ENCODE measurements around the gene TUBB8B. TPM values are rescaled to one million over a fixed set of nuclear protein-coding genes. Genes with fewer than 3 reads are reported as not detected.
"Not testable (repeated sequence)": the region's sequence is repeated elsewhere in the genome, so short reads cannot be mapped to it uniquely, and the experiment has no call there.

Gene TUBB8B
- total and polyA plus RNA-seq, 2 donors = 0.28 TPM; not detected in 1

DNA sequence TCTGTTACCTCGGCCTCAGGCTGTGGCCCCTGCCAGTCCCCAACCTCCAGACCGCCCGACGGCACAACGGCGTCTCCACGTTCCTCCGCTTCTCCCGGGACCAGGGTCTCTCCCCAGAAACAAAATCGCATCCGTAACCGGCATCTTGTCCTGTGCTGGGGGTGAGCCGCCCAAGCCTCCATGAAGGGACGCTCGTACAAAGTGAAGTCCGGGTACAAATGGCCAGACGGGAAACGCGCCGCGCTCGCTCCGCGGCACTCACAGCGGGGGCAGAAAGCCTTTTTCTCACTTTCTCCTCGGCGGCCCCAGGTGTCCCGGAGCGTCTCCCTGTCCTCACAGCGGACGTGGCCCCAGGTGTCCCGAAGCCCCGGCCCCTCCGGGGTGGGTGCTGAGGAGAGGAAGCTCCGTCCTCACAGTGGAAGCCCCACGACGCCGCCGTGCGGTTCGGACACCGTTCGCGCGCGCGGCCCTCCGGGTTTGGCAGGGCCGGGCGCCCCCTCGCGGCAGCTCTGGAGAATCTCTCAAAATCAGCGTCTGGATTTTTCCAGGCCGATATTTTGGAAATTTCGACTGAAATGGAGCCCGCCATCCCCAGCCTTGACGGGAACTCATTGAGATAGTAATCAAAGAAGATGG, 26.2 kb upstream of the TUBB8B start:
- H3K27ac ChIP-seq (ENCODE audit: low read depth); H3K36me3 ChIP-seq (ENCODE audit: insufficient read depth); H3K4me3 ChIP-seq (ENCODE audit: low read depth, low read length); DNase-seq (ENCODE audit: extremely low spot score); H3K4me1 ChIP-seq (ENCODE audit: insufficient read depth): not testable (repeated sequence)
- 63% methylated on average over 57 of the region's 57 CpGs for WGBS

GRCh38 chr18:73181-73777, 23.9 kb upstream of the TUBB8B start:
- WGBS = 42% methylated on average over 47 of the region's 48 CpGs

GRCh38 chr18:67701-68100, 18.3 kb upstream of the TUBB8B start:
- not testable (repeated sequence) for H3K4me3 ChIP-seq (ENCODE audit: low read depth, low read length); DNase-seq (ENCODE audit: extremely low spot score); H3K4me1 ChIP-seq (ENCODE audit: insufficient read depth); H3K27ac ChIP-seq (ENCODE audit: low read depth); H3K36me3 ChIP-seq (ENCODE audit: insufficient read depth)
- 69% methylated on average over 9 of the region's 9 CpGs for WGBS

More at GRCh38 chr18:73181-73777, 23.9 kb upstream of the TUBB8B start:
- DNase-seq (ENCODE audit: extremely low spot score); H3K27ac ChIP-seq (ENCODE audit: low read depth); H3K4me3 ChIP-seq (ENCODE audit: low read depth, low read length); H3K36me3 ChIP-seq (ENCODE audit: insufficient read depth); H3K4me1 ChIP-seq (ENCODE audit: insufficient read depth): not testable (repeated sequence)

DNA sequence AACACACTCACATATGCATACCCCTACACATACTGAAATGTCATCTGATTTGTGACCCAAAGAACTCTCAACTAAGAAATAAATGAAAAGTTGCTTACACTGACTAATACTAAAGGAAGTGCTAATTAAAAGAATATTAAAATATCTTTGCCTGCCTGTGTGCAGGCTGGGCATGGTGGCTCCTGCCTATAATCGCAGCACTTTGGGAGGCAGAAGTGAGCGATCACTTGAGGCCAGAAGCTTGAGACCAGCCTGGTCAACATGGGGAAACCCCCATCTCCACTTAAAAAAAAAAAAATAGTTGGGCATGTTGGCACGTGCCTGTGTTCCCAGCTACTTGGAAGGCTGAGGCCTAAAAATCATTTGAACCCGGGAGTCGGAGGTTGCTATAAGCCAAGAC, 14.9 kb upstream of the TUBB8B start:
- H3K4me1 ChIP-seq (ENCODE audit: insufficient read depth); H3K4me3 ChIP-seq (ENCODE audit: low read depth, low read length); H3K36me3 ChIP-seq (ENCODE audit: insufficient read depth); H3K27ac ChIP-seq (ENCODE audit: low read depth); DNase-seq (ENCODE audit: extremely low spot score): not testable (repeated sequence)
- WGBS = 83% methylated on average over 5 of the region's 5 CpGs

- not testable (repeated sequence) for H3K4me1 ChIP-seq (ENCODE audit: insufficient read depth); H3K27ac ChIP-seq (ENCODE audit: low read depth); H3K36me3 ChIP-seq (ENCODE audit: insufficient read depth); DNase-seq (ENCODE audit: extremely low spot score); H3K4me3 ChIP-seq (ENCODE audit: low read depth, low read length)
- 95% methylated on average over 2 of the region's 2 CpGs for WGBS
Measured at GRCh38 chr18:63656-64055, 14.2 kb upstream of the TUBB8B start.

GRCh38 chr18:54388-54787, 5.0 kb upstream of the TUBB8B start:
- DNase-seq (ENCODE audit: extremely low spot score); H3K27ac ChIP-seq (ENCODE audit: low read depth); H3K4me1 ChIP-seq (ENCODE audit: insufficient read depth); H3K4me3 ChIP-seq (ENCODE audit: low read depth, low read length); H3K36me3 ChIP-seq (ENCODE audit: insufficient read depth): not testable (repeated sequence)
- 73% methylated on average over 1 of the region's 1 CpG for WGBS

DNA sequence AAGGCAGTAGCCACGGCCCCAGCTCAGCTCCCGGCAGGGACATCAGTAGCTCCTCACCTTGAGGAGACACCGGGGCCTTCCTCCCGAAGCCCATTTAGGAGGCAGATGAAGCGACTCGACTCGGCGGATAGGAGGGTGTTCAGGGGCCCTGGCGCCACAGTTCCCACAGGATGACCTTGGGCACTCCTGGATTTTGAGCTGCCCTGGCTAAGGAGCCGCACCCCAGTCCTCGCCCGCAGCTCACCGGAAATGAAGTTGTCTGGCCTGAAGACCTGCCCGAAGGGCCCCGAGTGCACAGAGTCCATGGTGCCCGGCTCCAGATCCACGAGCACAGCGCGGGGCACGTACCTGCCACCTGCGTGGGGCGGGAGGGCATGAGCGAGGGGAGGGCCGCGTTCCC, 719 bp downstream of the TUBB8B start:
- 93% methylated on average over 23 of the region's 25 CpGs for WGBS
- not testable (repeated sequence) for H3K4me3 ChIP-seq (ENCODE audit: low read depth, low read length); H3K36me3 ChIP-seq (ENCODE audit: insufficient read depth); DNase-seq (ENCODE audit: extremely low spot score); H3K4me1 ChIP-seq (ENCODE audit: insufficient read depth); H3K27ac ChIP-seq (ENCODE audit: low read depth)

DNA sequence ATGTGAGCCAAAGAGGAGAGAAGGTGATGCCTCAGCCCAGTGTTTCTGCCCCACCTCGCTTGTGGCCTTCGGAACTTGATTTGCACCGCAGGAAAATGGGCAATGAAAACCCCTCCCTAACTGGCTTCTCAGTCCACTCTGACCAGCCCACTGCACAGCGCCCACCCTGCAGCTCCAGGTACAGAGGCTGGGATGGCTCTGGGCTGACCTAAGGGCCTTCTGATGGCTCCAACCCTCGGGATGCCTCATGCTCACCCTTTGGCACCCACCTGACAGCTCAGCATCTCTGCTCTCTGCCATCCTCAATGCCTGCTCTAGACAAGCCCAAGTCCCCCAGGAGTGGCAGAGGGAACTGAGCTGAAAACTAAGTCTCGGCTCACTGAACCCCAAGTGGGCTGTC, 36.2 kb downstream of the TUBB8B start:
- not testable (repeated sequence) for H3K36me3 ChIP-seq (ENCODE audit: insufficient read depth); H3K4me1 ChIP-seq (ENCODE audit: insufficient read depth); H3K27ac ChIP-seq (ENCODE audit: low read depth); DNase-seq (ENCODE audit: extremely low spot score); H3K4me3 ChIP-seq (ENCODE audit: low read depth, low read length)
- WGBS = no CpG with 5 or more reads among the region's 6 CpGs

DNA sequence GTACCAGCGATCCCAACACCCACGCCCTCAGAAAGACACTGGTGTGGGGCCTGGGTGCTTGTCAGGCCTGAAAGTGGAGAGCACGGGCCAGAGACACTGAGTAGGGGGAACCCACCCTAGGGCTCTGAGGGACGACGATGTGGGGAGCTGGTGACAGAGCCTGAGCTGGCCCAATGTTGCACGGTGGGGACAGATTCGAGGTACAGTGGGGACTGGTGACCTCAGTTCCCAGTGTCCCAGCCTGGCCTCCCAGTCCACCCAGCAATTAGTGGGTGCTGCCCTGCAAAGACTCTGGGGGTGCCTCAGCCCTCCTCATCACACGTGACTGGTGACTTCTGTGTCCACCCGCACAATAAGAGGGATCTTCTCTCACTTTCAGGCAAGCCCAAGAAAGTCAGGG, 36.6 kb downstream of the TUBB8B start:
- not testable (repeated sequence) for DNase-seq (ENCODE audit: extremely low spot score); H3K36me3 ChIP-seq (ENCODE audit: insufficient read depth); H3K4me1 ChIP-seq (ENCODE audit: insufficient read depth); H3K27ac ChIP-seq (ENCODE audit: low read depth); H3K4me3 ChIP-seq (ENCODE audit: low read depth, low read length)
- no CpG with 5 or more reads among the region's 9 CpGs for WGBS

GRCh38 chr18:11383-12274, 37.8 kb downstream of the TUBB8B start:
- 89% methylated on average over 17 of the region's 65 CpGs for WGBS
- H3K36me3 ChIP-seq (ENCODE audit: insufficient read depth); H3K4me1 ChIP-seq (ENCODE audit: insufficient read depth); H3K4me3 ChIP-seq (ENCODE audit: low read depth, low read length); DNase-seq (ENCODE audit: extremely low spot score); H3K27ac ChIP-seq (ENCODE audit: low read depth): not testable (repeated sequence)

DNA sequence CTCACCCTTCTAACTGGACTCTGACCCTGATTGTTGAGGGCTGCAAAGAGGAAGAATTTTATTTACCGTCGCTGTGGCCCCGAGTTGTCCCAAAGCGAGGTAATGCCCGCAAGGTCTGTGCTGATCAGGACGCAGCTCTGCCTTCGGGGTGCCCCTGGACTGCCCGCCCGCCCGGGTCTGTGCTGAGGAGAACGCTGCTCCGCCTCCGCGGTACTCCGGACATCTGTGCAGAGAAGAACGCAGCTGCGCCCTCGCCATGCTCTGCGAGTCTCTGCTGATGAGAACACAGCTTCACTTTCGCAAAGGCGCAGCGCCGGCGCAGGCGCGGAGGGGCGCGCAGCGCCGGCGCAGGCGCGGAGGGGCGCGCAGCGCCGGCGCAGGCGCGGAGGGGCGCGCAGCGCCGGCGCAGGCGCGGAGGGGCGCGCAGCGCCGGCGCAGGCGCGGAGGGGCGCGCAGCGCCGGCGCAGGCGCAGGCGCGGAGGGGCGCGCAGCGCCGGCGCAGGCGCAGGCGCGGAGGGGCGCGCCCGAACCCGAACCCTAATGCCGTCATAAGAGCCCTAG, 38.7 kb downstream of the TUBB8B start:
- not testable (repeated sequence) for DNase-seq (ENCODE audit: extremely low spot score); H3K36me3 ChIP-seq (ENCODE audit: insufficient read depth); H3K4me1 ChIP-seq (ENCODE audit: insufficient read depth); H3K27ac ChIP-seq (ENCODE audit: low read depth); H3K4me3 ChIP-seq (ENCODE audit: low read depth, low read length)
- 74% methylated on average over 34 of the region's 75 CpGs for WGBS

GRCh38 chr18:9937-10336, 39.5 kb downstream of the TUBB8B start:
- not testable (repeated sequence) for DNase-seq (ENCODE audit: extremely low spot score); H3K4me3 ChIP-seq (ENCODE audit: low read depth, low read length); H3K36me3 ChIP-seq (ENCODE audit: insufficient read depth); H3K27ac ChIP-seq (ENCODE audit: low read depth); H3K4me1 ChIP-seq (ENCODE audit: insufficient read depth)
